NCI-H1436 treated with DMSO at 0.1 percent for 48 hours (cell line): ENCODE data around the gene MIEF1.

Experiments
- DNase-seq: peaks from one replicate; lab custom pipeline; 2025; lab: John Stamatoyannopoulos, UW

MIEF1 gene

DNA sequence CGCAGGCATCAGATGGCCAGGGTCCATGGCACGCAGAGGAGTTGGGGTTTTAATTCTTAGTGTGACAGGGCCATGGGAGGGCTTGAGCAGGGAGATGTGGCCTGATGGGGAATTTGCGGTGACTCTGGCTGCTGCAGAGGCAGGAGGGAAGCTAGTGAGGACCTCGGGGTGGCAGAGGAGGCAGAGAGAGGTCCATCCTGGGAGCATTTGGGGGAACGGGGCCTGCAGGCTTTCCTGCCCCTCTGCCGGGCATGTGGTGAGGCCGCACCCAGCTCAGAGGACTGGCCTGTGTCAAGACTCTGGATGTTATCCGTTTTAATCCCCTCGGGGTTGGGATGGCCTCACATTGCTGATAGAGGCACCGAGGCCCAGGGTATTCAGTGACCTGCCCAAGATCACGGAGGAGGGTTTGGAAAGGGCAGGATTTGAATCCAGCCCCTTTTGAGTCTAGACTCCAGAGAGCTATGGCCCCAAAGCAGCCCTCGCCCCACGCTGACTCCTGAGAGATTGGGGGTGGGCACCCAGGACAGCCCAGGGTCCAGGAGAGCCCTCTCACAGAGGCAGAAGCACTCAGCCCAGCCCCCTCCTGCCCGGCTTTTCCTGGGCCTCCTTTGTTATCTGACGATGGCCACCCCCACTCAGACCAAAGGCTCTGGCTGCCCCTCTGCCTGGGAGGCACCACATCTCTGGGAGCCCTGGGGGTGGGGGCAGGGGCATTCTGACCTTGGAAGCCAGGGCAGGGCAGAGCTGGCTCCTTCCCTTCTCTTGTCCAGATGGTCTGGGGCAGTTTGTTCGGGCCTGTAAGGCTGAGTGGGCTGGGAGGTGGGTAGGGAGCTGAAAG lies 31.4 kb upstream of the MIEF1 start:
- no peak for DNase-seq

DNA sequence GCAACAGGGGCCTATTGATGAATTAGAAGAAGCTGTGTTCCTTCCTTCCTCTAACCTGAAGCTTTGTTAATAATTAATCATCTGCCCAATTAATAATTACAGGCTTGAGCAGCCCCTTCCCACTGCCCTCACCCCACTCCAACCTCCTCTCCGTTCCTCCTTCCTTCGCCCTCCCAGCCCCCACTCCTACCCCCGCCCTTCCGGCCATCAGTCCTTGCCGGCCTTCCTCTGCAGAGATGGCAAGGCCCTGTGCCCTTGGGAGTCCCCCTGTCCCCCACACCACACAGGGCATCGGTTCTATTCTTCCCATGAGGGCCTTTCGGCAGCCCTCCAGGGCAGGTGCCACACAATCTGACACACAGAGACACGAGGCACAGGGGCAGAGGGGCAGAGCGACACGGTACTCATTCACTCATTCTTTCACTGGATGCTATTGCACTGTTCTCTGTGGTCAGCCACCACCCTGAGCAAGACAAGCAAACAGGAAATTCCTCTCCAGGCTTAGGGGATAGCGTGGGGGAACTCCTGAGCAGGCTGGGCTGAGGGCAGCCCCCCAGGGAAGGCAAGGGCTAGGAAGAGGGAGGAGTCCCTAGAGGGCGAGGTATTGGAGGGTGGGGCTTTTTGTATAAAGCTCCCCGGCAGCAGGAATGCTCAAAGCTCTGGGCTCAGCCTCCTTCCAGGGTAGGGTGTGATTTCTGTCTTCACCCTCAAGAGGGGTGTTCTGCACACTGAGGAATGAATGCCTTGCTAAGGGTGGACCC lies 30.5 kb upstream of the MIEF1 start:
- no peak for DNase-seq

DNA sequence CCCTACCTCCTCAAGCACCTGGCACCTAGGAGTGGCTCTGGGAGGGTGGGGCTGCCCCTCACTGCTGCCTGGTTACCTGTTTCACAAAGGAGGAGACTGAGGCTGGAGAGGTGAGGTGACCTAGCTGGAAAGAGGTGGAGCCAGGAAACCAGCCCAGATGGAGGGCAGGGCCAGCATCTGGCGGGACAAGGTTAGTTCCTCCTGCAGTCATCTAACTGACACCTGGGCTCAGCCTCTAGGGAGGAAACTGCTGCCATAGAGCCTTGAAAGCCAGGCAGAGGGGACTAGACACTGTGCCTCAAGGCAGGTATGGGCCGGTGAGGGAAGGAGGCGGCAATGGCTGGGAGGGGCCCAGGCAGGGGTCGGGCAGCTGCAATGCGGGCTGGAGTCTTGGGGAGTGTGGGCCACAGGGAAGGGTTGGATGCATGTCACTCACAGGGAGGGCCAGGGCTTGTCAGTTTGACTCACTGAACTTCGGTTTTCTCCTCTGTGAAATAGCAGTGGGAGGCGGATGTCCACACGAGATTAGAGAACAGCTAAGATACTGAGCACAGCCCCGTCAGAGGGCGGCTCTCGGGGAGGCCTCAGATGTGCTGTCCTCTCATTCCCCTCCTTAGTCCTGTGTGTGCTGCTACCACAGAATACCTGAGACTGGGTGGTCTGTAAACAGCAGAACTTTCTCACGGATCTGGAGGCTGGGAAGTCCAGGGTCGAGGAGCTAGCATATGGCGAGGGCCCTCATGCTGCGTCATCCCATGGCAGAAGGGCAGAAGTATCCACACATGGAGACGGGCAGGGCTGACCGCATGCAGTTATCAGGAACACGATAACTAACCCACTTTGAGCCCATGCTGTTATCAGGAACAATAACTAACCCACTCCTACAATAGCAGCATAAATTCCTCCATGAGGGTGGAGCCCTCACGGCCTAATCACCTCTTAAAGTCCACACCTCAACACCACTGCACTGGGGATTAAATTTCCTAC lies 29.2 kb upstream of the MIEF1 start:
- DNase-seq = no peak

DNA sequence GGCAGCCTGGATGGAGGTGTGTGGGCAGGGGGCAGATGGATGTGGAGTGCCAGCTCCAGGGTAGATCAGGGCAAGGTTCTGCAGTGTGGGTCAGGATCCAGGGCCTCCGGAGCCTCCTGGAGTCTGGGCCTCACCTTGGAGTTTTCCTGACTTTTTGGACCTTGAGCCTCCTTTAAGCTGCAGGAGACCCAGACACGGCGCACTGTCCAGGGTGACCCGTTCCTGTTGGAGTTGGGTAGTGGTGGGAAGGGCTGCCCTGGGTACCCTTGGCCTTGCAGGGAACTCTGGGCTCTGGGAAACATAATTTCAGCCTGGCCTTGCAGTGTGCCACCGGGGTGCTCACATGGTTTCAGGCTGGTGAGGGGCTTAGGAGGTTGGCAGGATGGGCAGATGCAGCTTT lies 28.2 kb upstream of the MIEF1 start:
- DNase-seq = no peak

DNA sequence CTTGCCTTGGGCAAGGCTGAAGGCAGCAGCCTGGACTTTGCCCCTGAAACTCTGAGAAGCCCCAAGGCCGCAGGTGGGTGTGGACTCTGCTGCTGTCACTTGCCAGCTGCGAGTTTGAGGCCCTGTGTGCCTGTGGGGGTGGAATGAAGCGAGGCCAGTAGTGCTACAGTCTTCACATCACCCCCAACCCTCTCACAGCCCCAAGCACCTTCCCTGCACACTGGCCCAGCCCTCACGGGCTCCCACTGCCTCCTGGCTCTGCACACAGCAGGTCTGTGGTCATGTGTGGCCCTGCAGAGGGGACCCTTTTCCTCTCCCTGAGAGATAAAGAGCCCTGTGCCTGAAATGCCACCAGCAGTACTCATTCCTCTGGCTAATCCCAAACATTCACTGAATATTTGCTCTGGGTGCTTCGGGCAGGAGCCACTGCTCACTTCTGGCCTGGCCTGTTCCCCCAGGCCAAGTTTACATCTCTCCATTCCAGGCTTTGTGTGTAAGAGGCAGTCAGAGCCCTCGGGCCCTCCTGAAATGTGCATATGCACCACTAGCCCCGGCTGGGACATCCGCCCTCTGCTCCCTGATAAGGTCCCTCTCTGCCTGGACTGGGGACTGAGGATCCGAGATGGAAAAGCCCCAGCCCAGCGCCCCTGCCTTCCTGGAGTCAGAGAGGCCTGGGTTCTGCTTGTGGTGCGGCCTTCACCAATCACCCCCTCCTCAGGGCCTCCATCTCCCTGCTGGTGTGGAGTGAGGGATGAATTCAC lies 27.6 kb upstream of the MIEF1 start:
- DNase-seq = no peak

DNA sequence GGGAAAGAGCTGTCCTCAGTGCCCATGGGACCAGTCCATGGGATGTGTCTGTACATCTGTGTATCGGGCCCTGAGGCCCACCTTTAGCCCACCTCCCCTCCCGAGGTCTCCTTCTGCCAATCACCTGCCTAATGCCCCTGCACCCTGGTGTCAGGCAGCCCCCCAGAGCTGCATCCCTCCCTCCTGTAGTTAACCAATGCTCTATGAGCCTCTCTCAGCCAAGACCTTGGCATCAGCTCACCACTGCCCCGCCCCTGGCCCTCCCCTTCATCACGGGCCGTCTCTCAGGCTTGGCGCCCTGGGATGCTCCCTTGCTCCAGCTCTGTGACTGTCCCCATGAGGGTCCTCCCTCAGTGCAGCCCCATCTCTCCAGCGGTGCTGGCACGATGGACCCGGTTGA lies 26.8 kb upstream of the MIEF1 start:
- DNase-seq = no peak

GRCh38 chr22:39475902-39476301 lies 26.2 kb upstream of the MIEF1 start:
- no peak for DNase-seq

GRCh38 chr22:39476664-39477063 lies 25.4 kb upstream of the MIEF1 start:
- no peak for DNase-seq

DNA sequence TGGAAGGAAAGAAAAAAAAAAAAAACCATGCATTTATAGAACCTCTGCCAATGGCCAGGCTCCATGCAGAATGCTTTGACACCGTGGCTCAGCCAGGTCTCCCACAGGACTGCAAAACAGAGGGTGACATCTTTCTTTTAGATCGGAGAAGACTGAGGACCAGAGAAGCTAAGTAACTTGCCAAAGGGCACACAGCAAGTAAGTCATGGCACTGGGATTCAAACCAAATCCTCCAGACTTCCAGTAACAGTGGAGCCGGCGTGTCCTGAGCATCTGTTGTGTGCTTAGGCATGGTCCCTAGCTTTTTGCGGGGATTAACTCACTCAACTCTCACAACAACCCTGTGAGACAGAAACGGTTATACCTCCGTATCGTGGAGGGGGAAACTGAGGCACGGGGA lies 24.5 kb upstream of the MIEF1 start:
- no peak for DNase-seq

GRCh38 chr22:39478441-39478850 lies 23.6 kb upstream of the MIEF1 start:
- no peak for DNase-seq

DNA sequence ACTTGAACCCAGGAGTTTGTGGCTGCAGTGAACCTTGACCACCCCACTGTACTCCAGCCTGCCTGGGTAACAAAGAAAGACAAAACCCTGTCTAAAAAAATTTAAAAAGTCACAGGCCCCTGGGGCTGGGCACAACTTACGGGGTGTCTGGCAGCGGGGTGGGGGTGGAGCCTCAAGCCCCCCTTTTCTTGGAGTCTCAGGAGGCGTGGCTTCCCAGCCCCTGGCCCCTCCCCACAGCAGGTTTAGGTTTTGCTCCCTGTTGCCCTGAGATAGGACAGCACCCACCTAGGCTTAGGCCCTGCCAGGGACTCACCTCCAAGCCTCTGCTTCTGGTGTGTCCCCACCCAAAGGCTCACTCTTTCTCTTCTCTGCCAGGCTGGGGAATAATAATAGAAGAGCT lies 22.8 kb upstream of the MIEF1 start:
- no peak for DNase-seq

DNA sequence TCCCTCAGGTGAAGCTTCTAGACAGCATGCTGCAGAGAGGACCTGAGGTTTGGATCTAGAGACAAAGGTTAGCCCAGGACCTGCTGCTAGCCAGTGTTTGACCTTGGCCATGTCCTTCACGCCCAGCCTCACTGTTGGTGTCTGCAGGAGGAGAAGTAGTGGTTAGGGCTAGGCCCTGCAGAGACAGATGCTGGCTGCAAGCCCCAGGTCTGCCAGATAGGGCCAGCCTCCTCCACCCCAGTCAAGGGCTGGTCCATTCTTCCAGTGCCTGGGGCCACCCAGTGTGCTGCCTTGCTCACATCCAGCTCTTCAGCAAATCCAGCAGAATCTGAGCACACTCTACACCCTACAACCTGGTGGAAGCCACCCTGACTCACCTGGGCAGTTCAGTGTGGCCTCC lies 21.5 kb upstream of the MIEF1 start:
- no peak for DNase-seq

DNA sequence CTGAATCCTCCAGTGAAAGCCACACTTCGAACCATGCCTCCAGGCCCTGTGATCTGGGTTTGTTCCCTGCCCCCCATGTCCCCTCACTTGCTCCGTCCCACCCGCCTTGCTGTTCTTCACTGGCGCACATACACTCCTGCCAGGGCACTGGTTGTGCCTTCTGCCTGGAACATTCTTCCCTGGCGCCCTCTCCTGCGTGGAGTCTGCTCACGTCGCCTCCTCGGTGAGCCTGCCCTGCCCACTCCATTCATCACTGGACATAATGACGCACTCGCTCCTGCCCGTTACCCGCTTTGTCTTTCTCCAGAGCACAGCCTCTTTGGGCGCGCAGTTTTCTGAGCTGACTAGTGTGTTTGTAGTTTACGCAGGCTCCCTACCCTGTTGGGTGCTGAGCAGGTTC lies 21.0 kb upstream of the MIEF1 start:
- DNase-seq = no peak

DNA sequence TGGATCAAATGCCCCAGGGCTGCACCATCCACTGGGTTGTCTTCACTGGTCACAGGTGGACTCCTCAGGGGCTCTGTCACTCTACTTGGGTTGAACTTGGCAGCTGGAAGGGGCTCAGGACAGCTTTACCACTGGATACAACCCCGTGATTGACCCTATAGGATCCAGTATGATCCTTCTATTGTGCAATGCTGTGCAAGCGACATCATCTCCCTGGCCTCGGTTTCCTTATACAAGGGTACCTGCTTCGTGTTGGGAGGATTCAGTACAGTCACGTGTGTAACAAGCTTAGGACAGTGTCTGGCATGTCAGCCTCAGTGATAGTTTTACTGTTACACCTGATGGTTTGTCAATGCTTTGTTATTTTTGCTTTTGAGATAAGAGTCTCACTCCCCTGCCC lies 20.5 kb upstream of the MIEF1 start:
- no peak for DNase-seq

GRCh38 chr22:39482768-39483167 lies 19.3 kb upstream of the MIEF1 start:
- no peak for DNase-seq

DNA sequence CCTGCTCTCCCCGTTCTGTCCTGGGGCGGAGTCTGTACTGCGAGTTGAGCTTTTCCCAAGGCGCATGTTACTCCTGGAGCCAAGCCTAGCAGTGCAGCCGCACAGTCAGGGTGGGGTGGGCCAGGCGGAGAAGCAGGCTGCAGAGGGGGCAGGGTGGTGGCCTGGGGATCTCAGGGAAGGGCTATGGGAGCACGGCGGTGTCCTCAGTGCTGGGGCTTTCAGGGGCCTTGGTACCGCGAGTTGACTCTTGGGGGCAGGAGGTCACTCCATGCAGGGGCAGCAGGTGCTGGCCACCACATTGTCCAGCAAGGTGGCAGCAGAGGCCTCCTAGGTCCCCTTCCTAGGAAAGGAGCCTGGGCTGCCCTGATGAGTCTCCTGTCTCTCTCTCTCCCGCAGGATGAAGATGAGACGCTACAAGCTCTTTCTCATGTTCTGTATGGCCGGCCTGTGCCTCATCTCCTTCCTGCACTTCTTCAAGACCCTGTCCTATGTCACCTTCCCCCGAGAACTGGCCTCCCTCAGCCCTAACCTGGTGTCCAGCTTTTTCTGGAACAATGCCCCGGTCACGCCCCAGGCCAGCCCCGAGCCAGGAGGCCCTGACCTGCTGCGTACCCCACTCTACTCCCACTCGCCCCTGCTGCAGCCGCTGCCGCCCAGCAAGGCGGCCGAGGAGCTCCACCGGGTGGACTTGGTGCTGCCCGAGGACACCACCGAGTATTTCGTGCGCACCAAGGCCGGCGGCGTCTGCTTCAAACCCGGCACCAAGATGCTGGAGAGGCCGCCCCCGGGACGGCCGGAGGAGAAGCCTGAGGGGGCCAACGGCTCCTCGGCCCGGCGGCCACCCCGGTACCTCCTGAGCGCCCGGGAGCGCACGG lies 14.9 kb upstream of the MIEF1 start:
- no peak for DNase-seq

- no peak for DNase-seq
Measured at GRCh38 chr22:39487826-39488520, 14.1 kb upstream of the MIEF1 start.

DNA sequence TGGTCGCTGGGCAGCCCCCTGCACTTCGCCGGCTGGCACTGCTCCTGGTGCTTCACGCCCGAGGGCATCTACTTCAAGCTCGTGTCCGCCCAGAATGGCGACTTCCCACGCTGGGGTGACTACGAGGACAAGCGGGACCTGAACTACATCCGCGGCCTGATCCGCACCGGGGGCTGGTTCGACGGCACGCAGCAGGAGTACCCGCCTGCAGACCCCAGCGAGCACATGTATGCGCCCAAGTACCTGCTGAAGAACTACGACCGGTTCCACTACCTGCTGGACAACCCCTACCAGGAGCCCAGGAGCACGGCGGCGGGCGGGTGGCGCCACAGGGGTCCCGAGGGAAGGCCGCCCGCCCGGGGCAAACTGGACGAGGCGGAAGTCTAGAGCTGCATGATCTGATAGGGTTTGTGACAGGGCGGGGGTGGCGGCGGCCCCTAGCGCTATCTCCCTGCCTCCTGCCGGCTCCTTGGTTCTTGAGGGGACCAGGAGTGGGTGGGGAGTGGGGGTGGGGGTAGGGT lies 13.5 kb upstream of the MIEF1 start:
- DNase-seq = no peak
